NT2/D1 (cell line): ENCODE results near the gene COL18A1.
"Not testable (repeated sequence)": the region's sequence is repeated elsewhere in the genome, so short reads cannot be mapped to it uniquely, and the experiment has no call there.

Source experiments
- DNase-seq: peaks from one replicate; pipeline ENCODE4 v3.0.0-alpha.2; 2011; ENCODE audit warnings: low read depth, low spot score
- H3K27me3 ChIP-seq: 2 replicates; pipeline ENCODE4 v1.6.0; 2011; ENCODE audit warnings: mild to moderate bottlenecking; ENCODE audit not compliant: insufficient read length, insufficient read depth
- H3K36me3 ChIP-seq: 2 replicates; pipeline ENCODE4 v1.6.1; 2011; ENCODE audit warnings: mild to moderate bottlenecking, low read length, mixed read lengths; ENCODE audit not compliant: insufficient read depth, insufficient read length
- H3K4me1 ChIP-seq: 2 replicates; pipeline ENCODE4 v1.5.1; 2011; ENCODE audit not compliant: insufficient read depth, insufficient read length
- H3K4me3 ChIP-seq: 2 replicates; pipeline ENCODE4 v1.5.1; 2011; ENCODE audit warnings: low read depth; ENCODE audit not compliant: insufficient read length
- H3K9ac ChIP-seq: 2 replicates; pipeline ENCODE4 v1.6.0; 2011; ENCODE audit warnings: low read depth; ENCODE audit not compliant: insufficient read length
- H3K9me3 ChIP-seq: 2 replicates; pipeline ENCODE4 v1.5.1; 2011; ENCODE audit warnings: mild to moderate bottlenecking, low read length; ENCODE audit not compliant: insufficient read depth
- SUZ12 ChIP-seq: IDR thresholded peaks from 2 replicates; pipeline ENCODE4 v1.6.1; 2011; ENCODE audit not compliant: insufficient read length, insufficient read depth; ENCODE audit errors: extremely low read depth
- YY1 ChIP-seq: IDR thresholded peaks from 2 replicates; pipeline ENCODE4 v1.6.1; 2011; ENCODE audit not compliant: insufficient read length, insufficient read depth
- ZNF274 ChIP-seq: IDR thresholded peaks from 2 replicates; pipeline ENCODE4 v1.6.1; 2011; ENCODE audit warnings: mild to moderate bottlenecking, low read depth, low read length

COL18A1 gene

DNA sequence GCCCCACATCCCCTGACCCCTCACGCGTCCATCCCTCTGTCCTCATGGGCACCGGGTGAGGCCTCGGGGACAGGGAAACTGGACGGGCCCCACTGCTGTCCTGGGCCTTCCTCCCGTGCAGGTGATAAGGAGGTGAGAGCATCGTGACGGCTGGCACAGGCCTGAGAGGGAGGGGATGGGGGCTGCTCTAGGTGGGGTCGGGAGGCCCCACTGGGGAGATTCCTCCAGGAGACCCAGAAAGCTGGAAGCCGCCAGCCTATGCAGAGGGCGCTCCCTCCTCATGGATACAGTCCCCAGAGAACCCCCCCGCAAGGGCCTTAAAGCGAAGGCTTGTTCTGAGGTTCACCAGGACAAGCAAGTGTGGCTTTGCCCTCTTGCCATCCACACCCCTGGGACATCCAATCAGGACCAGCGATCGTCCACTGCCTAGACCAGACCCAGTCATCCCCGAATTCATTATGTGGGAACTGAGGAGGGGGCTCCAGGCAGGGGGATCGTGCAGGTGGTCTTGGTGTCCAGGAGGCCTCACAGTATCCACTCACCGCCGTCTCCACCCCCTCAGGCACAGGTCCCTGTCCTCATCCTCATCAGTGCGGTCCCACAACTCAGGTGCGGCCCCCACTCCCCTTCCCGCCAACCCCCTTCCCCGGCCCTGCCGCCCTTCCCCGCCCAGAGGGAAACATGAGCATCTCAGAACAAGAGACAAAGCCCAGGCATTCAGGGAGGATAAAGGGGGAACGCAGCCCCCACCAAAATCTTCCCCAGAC lies 45.3 kb upstream of the COL18A1 start:
- peak overlapping the region; percentile 7 for H3K9ac ChIP-seq
- no peaks in the 10 kb centered on the region for H3K9me3 ChIP-seq
- no peak for TF ChIP-seq SUZ12
- no peak for TF ChIP-seq ZNF274
- no peak for TF ChIP-seq YY1
- DNase-seq = no peak
- H3K4me1 ChIP-seq = peaks cover 52% of the 10 kb centered on the region
- H3K27me3 ChIP-seq = no peaks in the 10 kb centered on the region
- no peaks in the 10 kb centered on the region for H3K36me3 ChIP-seq
- H3K4me3 ChIP-seq = no peak overlapping the region

DNA sequence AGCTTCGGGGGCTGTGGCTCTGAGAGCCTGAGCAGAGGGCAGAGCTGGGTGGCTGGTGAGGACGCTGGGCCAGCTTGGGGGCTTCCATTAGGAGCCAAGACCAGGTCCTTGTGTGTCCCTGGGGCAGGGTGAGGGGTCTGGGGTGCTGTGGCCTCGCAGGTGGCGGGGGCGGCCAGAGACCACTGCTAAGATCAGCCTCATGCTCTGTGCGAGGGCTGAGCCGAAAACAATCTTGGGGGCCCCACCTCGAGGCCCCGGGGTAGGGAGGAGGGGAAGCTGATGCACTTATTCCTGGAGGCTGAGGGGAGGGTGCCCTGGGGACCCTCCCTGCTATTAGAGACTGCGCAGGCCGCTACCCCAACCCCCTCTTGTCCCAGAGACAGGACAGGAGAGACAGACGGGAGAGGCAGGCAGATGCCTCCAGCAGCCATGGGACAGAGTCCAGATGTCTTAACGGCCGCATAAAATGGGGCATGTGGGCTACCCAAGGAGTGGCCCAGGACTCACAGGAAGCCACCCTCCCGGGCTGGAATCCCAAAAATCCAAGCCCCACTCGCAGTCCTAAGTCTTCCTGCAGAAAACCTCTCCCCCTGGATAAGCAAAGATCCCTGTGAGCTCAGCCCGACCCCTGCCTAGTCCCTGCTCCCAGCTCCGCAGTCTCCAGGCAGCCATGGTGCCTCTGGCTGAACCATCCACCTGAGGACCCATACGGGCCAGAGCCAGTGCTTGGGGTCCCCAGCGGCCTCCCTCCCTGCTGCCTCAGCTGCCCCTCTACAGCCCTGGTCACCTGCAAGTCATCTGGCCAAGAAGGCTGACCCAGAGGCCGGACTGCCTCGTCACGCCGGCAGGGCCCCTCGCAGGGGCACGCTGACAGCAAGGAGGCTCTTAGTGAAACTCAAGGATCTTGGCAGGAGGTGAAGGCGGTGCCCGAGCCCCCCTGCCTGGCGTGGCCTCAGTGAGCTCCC lies 43.6 kb upstream of the COL18A1 start:
- Histone ChIP-seq H3K9ac (peak overlapping the region; percentile 46), H3K36me3 (no peaks in the 10 kb centered on the region), H3K4me3 (no peak overlapping the region), H3K27me3 (no peaks in the 10 kb centered on the region), H3K9me3 (no peaks in the 10 kb centered on the region), H3K4me1 (peaks cover 59% of the 10 kb centered on the region)
- no peak for DNase-seq
- TF ChIP-seq SUZ12 = no peak
- TF ChIP-seq YY1 = no peak
- TF ChIP-seq ZNF274 = no peak

GRCh38 chr21:45362077-45362747 lies 42.8 kb upstream of the COL18A1 start:
- TF ChIP-seq ZNF274 (no peak), YY1 (no peak), SUZ12 (no peak)
- Histone ChIP-seq H3K9me3 (no peaks in the 10 kb centered on the region), H3K4me3 (no peak overlapping the region), H3K4me1 (peaks cover 62% of the 10 kb centered on the region), H3K27me3 (no peaks in the 10 kb centered on the region), H3K36me3 (no peaks in the 10 kb centered on the region), H3K9ac (peak overlapping the region; percentile 46)
- DNase-seq = no peak

DNA sequence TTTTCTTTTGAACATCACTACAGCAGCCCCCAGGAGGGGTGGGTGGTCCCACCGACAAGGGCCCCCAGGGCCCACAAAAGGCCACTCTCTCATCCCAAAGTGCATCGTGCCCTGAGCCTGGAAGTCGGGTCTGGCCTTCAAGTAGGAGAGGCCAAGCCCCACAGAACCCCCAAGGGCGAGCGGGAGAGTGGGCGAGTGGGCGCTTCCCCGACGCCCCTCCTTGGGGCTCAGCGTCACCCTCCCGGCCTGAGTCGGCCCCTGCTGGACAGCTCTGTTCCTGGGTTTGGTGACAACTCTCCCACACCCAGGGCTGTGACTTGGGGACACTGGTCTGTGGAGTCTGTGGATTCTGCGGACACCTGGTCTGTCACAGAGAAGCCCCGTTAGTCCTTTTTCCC lies 42.2 kb upstream of the COL18A1 start:
- TF ChIP-seq YY1 (no peak), SUZ12 (no peak), ZNF274 (no peak)
- Histone ChIP-seq H3K9ac (peak overlapping the region; percentile 7), H3K4me1 (peaks cover 67% of the 10 kb centered on the region), H3K4me3 (no peak overlapping the region), H3K36me3 (no peaks in the 10 kb centered on the region), H3K9me3 (no peaks in the 10 kb centered on the region), H3K27me3 (no peaks in the 10 kb centered on the region)
- no peak for DNase-seq

GRCh38 chr21:45363272-45363671 lies 41.7 kb upstream of the COL18A1 start:
- peaks cover 70% of the 10 kb centered on the region for H3K4me1 ChIP-seq
- not testable (repeated sequence) for H3K27me3 ChIP-seq, H3K4me3 ChIP-seq, DNase-seq, H3K36me3 ChIP-seq, H3K9me3 ChIP-seq, H3K9ac ChIP-seq

- Histone ChIP-seq H3K27me3 (no peaks in the 10 kb centered on the region), H3K4me1 (peaks cover 70% of the 10 kb centered on the region), H3K36me3 (no peaks in the 10 kb centered on the region), H3K9me3 (no peaks in the 10 kb centered on the region), H3K9ac (peak overlapping the region; percentile 63), H3K4me3 (no peak overlapping the region)
- no peak for DNase-seq
- no peak for TF ChIP-seq SUZ12
- TF ChIP-seq ZNF274 = no peak
- no peak for TF ChIP-seq YY1
These were observed 41.0 kb upstream of the COL18A1 start for GRCh38 chr21:45363921-45364467.

GRCh38 chr21:45364468-45365185 lies 40.3 kb upstream of the COL18A1 start:
- TF ChIP-seq ZNF274 (no peak), YY1 (no peak), SUZ12 (no peak)
- Histone ChIP-seq H3K27me3 (no peaks in the 10 kb centered on the region), H3K4me1 (peaks cover 64% of the 10 kb centered on the region), H3K4me3 (no peak overlapping the region), H3K9ac (peak overlapping the region; percentile 63), H3K9me3 (no peaks in the 10 kb centered on the region), H3K36me3 (no peaks in the 10 kb centered on the region)
- no peak for DNase-seq
